GM18508 (cell line): Measurements from ENCODE around the gene AADACL3.

ENCODE experiments used
- ATAC-seq: cut with Tn5 transposase; IDR thresholded peaks from one replicate; pipeline ENCODE4 v1.9.1; 2021; ENCODE audit warnings: moderate number of reproducible peaks; ENCODE audit not compliant: insufficient read depth, unreplicated experiment

Gene AADACL3

GRCh38 chr1:12762766-12763165, 46.9 kb downstream of the AADACL3 start:
- no peak for ATAC-seq

GRCh38 chr1:12763479-12763878, 47.6 kb downstream of the AADACL3 start:
- ATAC-seq, result no peak

GRCh38 chr1:12764016-12764415, 48.1 kb downstream of the AADACL3 start:
- no peak for ATAC-seq

GRCh38 chr1:12769031-12769430, 53.1 kb downstream of the AADACL3 start:
- no peak for ATAC-seq

- no peak for ATAC-seq
Observed at GRCh38 chr1:12769976-12770505, 54.1 kb downstream of the AADACL3 start.

GRCh38 chr1:12770620-12771019, 54.7 kb downstream of the AADACL3 start:
- no peak for ATAC-seq

DNA sequence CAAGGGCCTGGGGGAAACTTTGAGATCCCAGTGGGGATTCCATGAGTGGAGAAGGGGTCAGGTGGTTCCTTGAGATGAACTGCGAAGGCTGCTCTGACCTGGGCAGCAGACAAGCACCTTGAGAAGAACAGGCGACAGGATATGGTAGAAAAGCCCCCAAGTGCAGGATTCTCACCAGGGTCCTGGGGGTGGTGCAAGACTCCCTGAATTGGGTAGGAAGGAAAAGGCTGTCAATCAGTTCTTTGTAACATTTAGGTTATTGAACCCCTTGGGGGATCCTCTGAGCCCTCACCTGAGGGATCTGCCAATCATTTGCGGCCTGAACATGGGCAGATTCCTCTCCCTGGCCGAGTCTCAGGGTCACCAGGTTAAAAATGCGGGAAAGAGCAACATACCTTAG, 55.3 kb downstream of the AADACL3 start:
- no peak for ATAC-seq

DNA sequence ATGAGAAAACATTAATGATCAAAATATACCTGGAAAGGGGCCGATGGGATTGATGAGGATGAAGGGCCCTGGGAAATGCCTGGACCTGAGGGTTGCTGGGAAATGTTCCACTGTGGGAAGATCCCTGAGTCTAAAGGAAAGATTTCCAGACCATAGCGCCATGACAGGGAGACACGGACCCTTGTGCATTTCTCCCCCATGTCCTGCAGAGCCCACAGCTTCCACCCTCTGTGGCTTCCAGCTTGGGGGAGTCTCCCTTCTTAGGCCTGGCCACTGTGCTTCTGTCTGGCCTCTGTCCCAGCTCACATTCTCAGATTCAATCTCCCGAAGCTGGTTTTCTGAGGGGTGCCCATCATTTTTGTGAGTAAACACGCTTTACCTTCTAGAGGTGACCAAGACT, 56.6 kb downstream of the AADACL3 start:
- no peak for ATAC-seq

DNA sequence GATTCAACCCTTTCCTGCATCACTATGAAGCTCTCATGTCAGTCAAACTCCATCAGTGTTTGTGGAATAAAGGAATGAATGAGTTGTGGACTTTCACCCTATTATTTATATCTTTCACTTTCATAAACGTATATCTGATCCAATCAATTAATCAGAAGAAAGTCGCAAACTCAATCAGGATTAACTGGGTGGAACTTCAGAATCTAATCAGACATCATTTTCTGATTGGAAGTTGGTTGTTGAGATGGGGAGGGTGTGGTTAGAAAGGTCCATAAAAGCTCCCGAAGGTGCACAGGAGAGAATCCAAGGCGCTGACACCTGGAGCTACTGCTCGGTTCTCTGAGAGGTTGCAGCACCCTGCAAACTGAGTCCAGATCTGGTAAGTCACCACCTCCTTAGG, 57.5 kb downstream of the AADACL3 start, which contains the start of gene PRAMEF12:
PRAMEF12 (plus strand) TSS at position 301 of the 400 bp plus-strand sequence. CDS start 1,130 bp downstream, outside the sequence.
- no peak for ATAC-seq

GRCh38 chr1:12774801-12775345, 59.0 kb downstream of the AADACL3 start:
- ATAC-seq, result no peak

DNA sequence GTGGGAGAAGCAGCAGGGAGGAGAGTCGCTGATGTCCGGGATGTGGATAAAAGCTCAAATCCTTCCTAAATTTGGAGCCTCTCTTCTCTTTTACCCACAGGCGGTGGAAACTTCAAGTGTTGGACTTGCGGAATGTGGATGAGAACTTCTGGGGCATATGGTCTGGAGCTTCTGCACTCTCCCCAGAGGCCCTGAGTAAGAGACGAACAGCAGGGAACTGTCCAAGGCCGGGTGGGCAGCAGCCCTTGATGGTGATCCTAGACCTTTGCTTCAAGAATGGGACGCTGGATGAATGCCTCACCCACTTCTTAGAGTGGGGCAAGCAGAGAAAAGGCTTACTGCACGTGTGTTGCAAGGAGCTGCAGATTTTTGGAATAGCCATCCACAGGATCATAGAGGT, 59.5 kb downstream of the AADACL3 start:
- no peak for ATAC-seq

DNA sequence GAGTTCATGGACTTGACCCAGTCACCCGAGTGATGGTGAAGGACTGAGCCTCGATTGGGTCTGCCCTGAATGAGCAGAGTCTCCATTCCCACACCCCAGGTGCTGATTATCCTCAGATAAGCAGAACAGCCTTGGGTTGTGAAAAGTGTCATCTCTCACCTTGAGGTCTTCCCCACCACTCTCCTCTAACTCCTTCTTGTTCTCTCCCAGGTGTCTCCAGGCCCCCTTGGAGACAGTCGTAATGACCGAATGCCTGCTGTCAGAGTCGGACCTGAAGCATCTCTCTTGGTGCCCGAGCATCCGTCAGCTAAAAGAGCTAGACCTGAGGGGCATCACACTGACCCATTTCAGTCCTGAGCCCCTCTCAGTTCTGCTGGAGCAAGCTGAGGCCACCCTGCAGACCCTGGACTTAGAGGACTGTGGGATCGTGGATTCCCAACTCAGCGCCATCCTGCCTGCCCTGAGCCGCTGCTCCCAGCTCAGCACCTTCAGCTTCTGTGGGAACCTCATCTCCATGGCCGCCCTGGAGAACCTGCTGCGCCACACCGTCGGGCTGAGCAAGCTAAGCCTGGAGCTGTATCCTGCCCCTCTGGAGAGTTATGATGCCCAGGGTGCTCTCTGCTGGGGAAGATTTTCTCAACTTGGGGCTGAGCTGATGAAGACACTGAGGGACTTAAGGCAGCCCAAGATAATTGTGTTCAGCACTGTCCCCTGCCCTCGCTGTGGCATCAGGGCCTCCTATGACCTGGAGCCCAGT, 61.1 kb downstream of the AADACL3 start:
- ATAC-seq, result no peak
